ENCODE results near the gene BRMS1L. TPM values are rescaled to one million over a fixed set of nuclear protein-coding genes. Genes with fewer than 3 reads are reported as not detected.

Gene BRMS1L
- total and polyA plus RNA-seq, 10 of the 15 experiments (the other 5 are each of a cell fraction or from before 2014, with no cell fraction given), result 5.3 to 26.7 (median 8.3) TPM

- no peak overlapping the region for H3K4me3 ChIP-seq
- H3K4me1 ChIP-seq (ENCODE audit: control insufficient read depth, insufficient read depth, low read length), result no peaks in the 10 kb centered on the region
- CTCF ChIA-PET, result interaction anchor here (1.0 kb wide), 1 partner anchor 111 kb away, joined by 3 read pairs; no protein-coding TSS in a partner anchor
- BruUV-seq (replicated peaks), result no TSS peak
- no peaks in the 10 kb centered on the region; the same call in 2 of the 3 replicates for H3K9me3 ChIP-seq (replicated peaks; ENCODE audit: control insufficient read depth, insufficient read depth, low read length)
- no peak overlapping the region for H3K4me2 ChIP-seq (ENCODE audit: control insufficient read depth, insufficient read depth)
- POLR2A ChIA-PET, result no interaction called here
- TF ChIP-seq, protein P1, sequence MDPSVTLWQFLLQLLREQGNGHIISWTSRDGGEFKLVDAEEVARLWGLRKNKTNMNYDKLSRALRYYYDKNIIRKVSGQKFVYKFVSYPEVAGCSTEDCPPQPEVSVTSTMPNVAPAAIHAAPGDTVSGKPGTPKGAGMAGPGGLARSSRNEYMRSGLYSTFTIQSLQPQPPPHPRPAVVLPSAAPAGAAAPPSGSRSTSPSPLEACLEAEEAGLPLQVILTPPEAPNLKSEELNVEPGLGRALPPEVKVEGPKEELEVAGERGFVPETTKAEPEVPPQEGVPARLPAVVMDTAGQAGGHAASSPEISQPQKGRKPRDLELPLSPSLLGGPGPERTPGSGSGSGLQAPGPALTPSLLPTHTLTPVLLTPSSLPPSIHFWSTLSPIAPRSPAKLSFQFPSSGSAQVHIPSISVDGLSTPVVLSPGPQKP (IDR thresholded peaks at IDR 0.05; ENCODE audit: low read depth, low read length), result no peak
- TF ChIP-seq NFYB (IDR thresholded peaks at IDR 0.05; ENCODE audit: insufficient read depth, low read depth, low read length) (no peak), MAX (IDR thresholded peaks at IDR 0.05; ENCODE audit: low read depth, low read length) (no peak), ZNF622 (IDR thresholded peaks at IDR 0.05) (no peak), CHD2 (IDR thresholded peaks at IDR 0.05; ENCODE audit: borderline replicate concordance, low read depth, low read length) (no peak), EZH2 (IDR thresholded peaks at IDR 0.05; ENCODE audit: borderline replicate concordance, control insufficient read depth, low read depth, low read length) (no peak)
- DNase-seq (ENCODE audit: low read depth, low spot score) (no peak), FAIRE-seq (no peak), ATAC-seq (no peak)
- no peak overlapping the region for H3K27ac ChIP-seq (ENCODE audit: control insufficient read depth, insufficient read depth)
- in situ Hi-C loops (cut with MboI) (loop anchor here (5.0 kb wide), 1 partner anchor 482 kb away; no protein-coding TSS in a partner anchor), intact Hi-C loops (cut with micrococcal nuclease; ENCODE audit: unreplicated experiment) (no loop called here)
- H2AFZ ChIP-seq (ENCODE audit: control insufficient read depth, low read depth, low read length), result no peak overlapping the region
- H3K36me3 ChIP-seq (ENCODE audit: control insufficient read depth in 2 of 2, insufficient read depth in 2 of 2, low read length in 1 of 2), result no peaks in the 10 kb centered on the region
- no peaks in the 10 kb centered on the region for H3K27me3 ChIP-seq (replicated peaks in 1 of 2; ENCODE audit: control insufficient read depth in 2 of 2, insufficient read depth in 2 of 2, low read length in 1 of 2)
- no peaks in the 10 kb centered on the region for H4K20me1 ChIP-seq (ENCODE audit: control insufficient read depth, insufficient read depth)
- RAD21 ChIA-PET (ENCODE audit: unreplicated experiment), result interaction anchor here (0.9 kb wide), 1 partner anchor 11 kb away, joined by 3 read pairs; no protein-coding TSS in a partner anchor
- H3K9ac ChIP-seq (ENCODE audit: control insufficient read depth, insufficient read depth, low read length), result no peak overlapping the region
- SMC1A ChIA-PET (ENCODE audit: uncharacterized antibody, unreplicated experiment), result no interaction called here
- no peaks in the 10 kb centered on the region for H3K79me2 ChIP-seq (ENCODE audit: control insufficient read depth, insufficient read depth, low read length)
Observed at GRCh38 chr14:35890308-35890707, 64.2 kb downstream of the BRMS1L start.

GRCh38 chr14:35895256-35895655, 69.1 kb downstream of the BRMS1L start:
- Histone ChIP-seq H3K27ac (ENCODE audit: control insufficient read depth, insufficient read depth) (no peak overlapping the region), H3K36me3 (ENCODE audit: control insufficient read depth in 2 of 2, insufficient read depth in 2 of 2, low read length in 1 of 2) (no peaks in the 10 kb centered on the region), H3K4me1 (ENCODE audit: control insufficient read depth, insufficient read depth, low read length) (no peaks in the 10 kb centered on the region), H3K4me3 (no peak overlapping the region), H3K9me3 (replicated peaks; ENCODE audit: control insufficient read depth, insufficient read depth, low read length) (no peaks in the 10 kb centered on the region; the same call in 2 of the 3 replicates), H3K4me2 (ENCODE audit: control insufficient read depth, insufficient read depth) (no peak overlapping the region), H4K20me1 (ENCODE audit: control insufficient read depth, insufficient read depth) (no peaks in the 10 kb centered on the region), H3K79me2 (ENCODE audit: control insufficient read depth, insufficient read depth, low read length) (no peaks in the 10 kb centered on the region), H3K27me3 (replicated peaks in 1 of 2; ENCODE audit: control insufficient read depth in 2 of 2, insufficient read depth in 2 of 2, low read length in 1 of 2) (no peaks in the 10 kb centered on the region), H2AFZ (ENCODE audit: control insufficient read depth, low read depth, low read length) (no peak overlapping the region), H3K9ac (ENCODE audit: control insufficient read depth, insufficient read depth, low read length) (no peak overlapping the region)
- ChIA-PET SMC1A (ENCODE audit: uncharacterized antibody, unreplicated experiment) (no interaction called here), POLR2A (no interaction called here), RAD21 (ENCODE audit: unreplicated experiment) (no interaction called here), CTCF (no interaction called here)
- DNase-seq (ENCODE audit: low read depth, low spot score) (no peak), FAIRE-seq (no peak), ATAC-seq (no peak)
- in situ Hi-C loops (cut with MboI), result no loop called here
- intact Hi-C loops (cut with micrococcal nuclease; ENCODE audit: unreplicated experiment), result no loop called here
- BruUV-seq (replicated peaks), result no TSS peak
- no peak for TF ChIP-seq NFYB (IDR thresholded peaks at IDR 0.05; ENCODE audit: insufficient read depth, low read depth, low read length)
- TF ChIP-seq GABPA (IDR thresholded peaks at IDR 0.05; ENCODE audit: low read depth), result no peak
- TF ChIP-seq NFXL1 (IDR thresholded peaks at IDR 0.05; ENCODE audit: borderline replicate concordance), result no peak
- TF ChIP-seq SIN3A (IDR thresholded peaks at IDR 0.05; ENCODE audit: low read depth, low read length), result no peak
- TF ChIP-seq IRF4 (IDR thresholded peaks at IDR 0.05; ENCODE audit: low read depth, low read length), result no peak
- TF ChIP-seq ZNF622 (IDR thresholded peaks at IDR 0.05), result no peak
- no peak for TF ChIP-seq SKIL (IDR thresholded peaks at IDR 0.05; ENCODE audit: low read depth, poor library complexity, severe bottlenecking)
- no peak for TF ChIP-seq SRF (IDR thresholded peaks at IDR 0.05; ENCODE audit: low read depth in 2 of 2, low read length in 2 of 2)
- no peak for TF ChIP-seq CTCF (IDR thresholded peaks at IDR 0.05 in 2 of 3, conservative IDR thresholded peaks at IDR 0.05 in 1 of 3; ENCODE audit: control insufficient read depth in 2 of 3, extremely low read depth in 1 of 3, insufficient read depth in 1 of 3, low read depth in 3 of 3, low read length in 3 of 3)
